ENCODE data around the gene TRIM63. TPM values are rescaled to one million over a fixed set of nuclear protein-coding genes. Genes with fewer than 3 reads are reported as not detected.

Gene TRIM63
- total RNA-seq, 1 donor from 2014 or later: 4.7 TPM

DNA sequence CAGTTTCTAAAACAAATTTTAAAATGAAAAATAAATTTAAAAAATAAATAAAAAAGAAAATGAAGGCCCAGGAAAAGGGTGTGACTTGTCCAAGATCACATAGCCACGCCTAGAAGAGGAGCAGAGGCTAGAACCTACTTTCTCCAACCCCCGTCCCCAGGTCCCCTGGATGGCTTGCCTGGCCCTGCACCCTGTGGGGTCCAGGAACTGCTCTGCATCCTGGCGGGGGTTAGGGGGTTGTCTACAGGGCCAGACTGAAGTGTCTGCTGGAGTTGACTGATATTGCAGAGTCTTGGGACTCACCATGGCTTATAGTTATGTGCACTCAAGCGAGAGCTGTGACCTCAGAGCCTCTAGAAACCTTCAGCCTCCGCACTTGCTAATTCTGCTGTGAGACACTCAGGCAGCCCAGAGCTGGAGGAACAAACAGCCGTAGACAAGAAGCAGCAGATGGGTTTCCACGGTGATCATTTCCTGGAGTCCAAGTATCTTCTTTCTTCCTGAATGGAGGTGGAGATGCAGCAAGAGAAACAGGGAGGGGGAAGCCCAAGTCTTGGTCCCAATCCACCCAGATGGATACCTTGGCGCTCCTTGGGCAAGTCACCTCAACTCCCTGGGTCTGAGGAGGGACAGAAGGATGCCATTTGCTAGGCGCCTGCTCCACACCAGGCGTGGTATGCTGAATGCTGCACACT lies 51.0 kb downstream of the TRIM63 start:
- no peak for DNase-seq

DNA sequence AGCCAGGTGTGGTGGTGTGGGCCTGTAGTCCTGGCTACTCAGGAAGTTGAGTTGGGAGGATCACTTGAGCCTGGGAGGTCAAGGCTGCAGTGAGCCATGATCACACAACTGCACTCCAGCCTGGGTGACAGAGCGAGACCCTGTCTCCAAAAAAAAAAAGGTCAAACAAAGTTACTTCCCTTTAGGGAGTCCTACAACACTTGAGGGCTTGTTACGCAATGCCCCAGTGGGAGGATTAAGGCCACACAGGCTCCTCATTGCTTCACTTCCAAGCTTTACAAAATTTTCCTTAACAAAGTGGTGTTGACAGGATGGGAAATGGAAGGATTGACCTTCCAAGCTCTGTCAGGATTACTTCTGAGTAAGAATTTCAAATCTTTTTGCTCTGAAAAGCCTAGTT lies 52.1 kb downstream of the TRIM63 start:
- DNase-seq: no peak

DNA sequence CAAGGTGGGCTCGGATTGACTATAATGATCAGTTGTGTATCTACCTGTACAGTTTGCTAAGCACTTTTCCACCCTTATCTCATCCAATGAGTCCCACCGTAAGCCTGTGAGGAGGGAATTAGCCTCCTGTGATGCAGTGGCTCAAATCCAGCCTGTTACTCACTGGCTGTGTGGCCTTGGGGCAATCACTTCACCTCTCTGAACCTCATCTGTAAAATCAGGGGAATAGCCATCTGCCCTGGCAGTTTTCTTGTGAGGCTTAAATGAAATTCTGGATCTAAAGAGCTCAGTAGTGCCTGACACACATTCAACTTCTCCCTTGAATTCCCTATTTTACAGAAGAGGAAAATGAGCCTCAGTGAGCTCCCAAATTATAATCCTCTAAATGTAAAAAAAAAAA lies 53.3 kb downstream of the TRIM63 start:
- DNase-seq: no peak

DNA sequence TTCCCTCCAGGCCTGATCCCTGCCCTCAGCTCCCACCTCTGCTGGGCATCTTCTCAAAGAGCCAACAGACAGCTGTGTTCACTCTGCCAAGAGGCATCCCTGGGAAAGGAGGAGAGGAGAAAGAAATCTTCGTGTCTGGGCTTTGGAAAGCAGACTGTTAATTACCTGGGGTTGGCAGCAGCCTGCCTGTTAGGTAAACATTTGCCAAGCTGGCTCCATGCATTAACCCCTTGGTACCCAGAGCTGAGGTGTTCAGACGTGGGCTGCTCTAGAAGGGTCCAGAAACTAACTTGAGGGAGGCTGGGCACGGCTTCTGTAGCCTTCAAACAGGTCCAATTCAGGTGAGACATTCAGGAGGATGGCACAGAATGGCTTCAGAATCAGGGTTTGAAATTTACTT lies 54.6 kb downstream of the TRIM63 start:
- no peak for DNase-seq

DNA sequence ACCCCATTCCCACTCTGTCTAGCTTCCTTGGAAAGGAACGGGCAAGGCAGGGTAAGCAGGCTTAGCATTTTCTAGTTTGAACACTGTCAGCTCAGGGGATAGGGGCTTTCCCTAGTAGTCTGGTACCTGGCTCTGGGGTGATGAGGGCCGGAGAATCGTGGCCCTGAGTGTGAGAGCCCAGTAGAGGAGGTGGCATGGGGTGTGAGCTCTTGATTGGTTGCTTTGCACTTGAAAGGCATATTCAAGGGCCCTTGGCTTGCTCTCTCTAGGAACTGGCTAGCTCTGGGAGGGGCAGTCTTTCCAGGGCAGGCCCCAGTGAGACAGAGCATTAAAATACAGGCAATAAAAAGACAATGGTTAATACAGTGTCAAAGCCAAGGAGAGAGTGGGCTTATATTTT lies 56.6 kb downstream of the TRIM63 start:
- no peak for DNase-seq

DNA sequence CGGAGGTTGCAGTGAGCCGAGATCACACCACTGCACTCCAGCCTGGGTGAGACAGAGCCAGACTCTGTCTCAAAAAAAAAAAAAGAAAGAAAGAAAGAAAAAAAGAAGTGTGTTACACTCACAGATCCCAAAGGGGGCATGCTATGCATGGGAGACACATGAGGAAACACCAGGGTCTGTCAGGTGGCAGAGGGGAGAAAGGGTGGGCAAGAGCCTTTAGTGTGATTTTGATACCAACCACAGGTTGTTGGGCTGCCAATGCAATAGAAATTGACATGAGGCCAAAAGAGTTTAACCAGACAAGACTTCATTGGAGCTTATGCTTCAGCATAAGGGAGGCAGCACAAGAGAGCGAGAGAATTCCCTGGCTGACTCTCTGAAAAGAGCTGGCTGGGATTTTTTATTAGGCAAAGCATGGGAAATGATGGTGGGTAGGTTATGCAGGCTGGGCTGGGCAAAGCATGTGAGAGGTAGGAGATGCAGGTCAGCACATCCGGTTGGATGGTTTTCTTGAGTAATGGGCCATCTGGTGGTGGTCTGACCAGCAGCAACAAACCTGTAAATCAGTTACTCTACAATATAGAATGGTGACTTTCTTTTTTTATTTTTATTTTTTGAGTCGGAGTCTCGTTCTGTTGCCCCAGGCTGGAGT lies 57.5 kb downstream of the TRIM63 start:
- DNase-seq: no peak

DNA sequence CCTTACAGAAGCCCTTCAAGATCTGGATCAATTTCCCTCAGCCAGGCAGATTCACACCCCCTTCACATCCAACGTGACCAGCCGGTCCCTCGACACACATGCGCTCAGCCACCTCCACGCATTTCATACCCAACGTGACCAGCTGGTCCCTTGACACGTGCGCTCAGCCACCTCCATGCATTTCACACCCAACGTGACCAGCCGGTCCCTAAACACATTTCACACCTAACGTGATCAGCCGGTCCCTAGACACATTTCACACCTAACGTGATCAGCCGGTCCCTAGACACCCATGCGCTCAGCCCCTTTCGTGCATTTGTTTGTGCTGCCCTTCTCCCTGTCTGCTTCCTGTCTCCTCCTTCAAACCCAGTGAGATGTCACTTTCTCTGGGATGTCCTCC lies 60.7 kb downstream of the TRIM63 start:
- DNase-seq: no peak

DNA sequence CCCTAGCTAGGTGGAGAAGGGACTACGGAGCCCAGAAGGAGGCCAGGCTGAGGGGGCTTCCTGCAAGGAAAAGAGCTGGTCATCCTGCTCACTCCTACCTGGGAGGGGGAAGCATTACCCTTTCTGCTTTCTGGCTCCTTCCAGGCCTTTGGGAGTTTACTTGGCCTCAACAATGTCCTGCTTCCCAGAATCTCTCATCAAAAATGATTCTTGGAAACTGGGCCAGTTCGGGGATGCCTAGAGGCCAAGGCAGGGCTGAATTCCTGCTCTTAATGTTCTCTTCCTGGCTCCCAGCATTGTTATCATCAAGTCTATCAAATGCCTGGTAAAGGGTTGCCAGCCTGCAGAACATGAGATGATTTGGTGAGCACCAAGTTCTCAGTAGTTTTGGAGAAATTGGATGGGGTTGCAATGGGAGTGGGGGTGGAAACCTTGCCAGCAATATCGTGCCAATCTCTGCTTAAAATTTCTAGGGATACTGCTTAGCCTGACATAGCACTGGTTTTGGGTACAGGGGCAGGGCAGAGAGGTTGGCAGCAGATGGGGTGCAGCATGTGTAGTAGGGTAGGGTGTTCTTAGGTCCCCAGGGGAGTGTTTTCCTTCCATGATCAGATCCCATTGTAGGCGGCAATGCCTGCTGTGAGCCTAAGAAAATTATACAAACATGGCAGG lies 61.9 kb downstream of the TRIM63 start:
- no peak for DNase-seq

DNA sequence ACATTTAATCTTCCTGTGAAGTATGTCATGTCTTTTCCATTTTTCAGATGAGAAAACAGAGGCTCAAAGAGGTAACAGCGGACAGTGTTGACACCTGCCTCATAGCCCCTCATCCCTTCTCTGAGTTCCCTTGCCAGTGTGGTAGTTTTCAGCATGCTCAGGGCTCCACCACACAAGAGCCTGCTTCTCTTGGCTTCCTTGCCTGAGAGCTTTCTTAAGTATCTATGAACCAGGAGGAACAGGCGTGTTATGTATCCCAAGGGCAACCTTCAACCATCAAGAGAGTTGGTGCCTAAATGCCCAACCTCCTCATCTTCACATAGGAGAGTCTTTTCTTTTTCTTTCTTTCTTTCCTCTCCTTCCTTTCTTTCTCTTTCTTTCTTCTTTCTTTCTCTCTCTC lies 63.7 kb downstream of the TRIM63 start:
- no peak for DNase-seq

DNA sequence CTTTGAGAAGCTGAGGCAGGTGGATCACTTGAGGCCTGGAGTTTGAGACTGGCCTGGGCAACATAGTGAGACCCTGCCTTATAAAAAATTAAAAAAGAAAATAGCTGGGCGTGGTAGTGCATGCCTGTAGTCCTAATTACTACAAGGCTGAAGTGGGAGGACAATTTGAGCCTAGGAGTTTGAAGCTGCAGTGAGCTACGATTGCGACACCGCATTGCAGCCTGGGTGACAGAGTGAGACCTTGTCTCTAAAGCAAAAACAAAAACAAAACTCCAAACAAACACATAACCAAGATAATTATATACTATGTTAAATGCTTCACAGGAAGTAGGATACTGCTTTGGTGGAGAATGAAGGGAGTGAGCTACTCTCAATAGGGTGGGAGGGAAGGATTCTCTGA lies 64.2 kb downstream of the TRIM63 start:
- DNase-seq: no peak

Small RNAs within 50 kb of the gene (small RNA-seq; reads per million reads assigned to genes)
- not detected for gene RF00283 (ENCODE audit: low replicate concordance)
- not detected for gene RF00492 (ENCODE audit: low replicate concordance)

Other genes with a start within 250 kb of the TRIM63 start
- 29.3 TPM for gene MTFR1L, start 247.7 kb downstream of the TRIM63 start, total RNA-seq
- 1.1 TPM for gene AUNIP, start 208.2 kb downstream of the TRIM63 start, total RNA-seq
- gene PAQR7, start 191.9 kb downstream of the TRIM63 start, total RNA-seq: 8.4 TPM
- 147 TPM for gene STMN1, start 161.2 kb downstream of the TRIM63 start, total RNA-seq
- 10.2 TPM for gene PAFAH2, start 69.6 kb downstream of the TRIM63 start, total RNA-seq
- gene EXTL1, start 45.9 kb downstream of the TRIM63 start, total RNA-seq: 0.69 TPM
- gene SLC30A2, start 21.5 kb downstream of the TRIM63 start, total RNA-seq: 0.30 TPM
- 11.3 TPM for gene PDIK1L, start 44.2 kb upstream of the TRIM63 start, total RNA-seq
- 0.30 TPM for gene FAM110D, start 91.4 kb upstream of the TRIM63 start, total RNA-seq
- not detected for gene C1orf232, start 101.3 kb upstream of the TRIM63 start, total RNA-seq
- gene ZNF593, start 102.3 kb upstream of the TRIM63 start, total RNA-seq: 10.0 TPM
- not detected for gene ZNF593OS, start 104.2 kb upstream of the TRIM63 start, total RNA-seq
- 6.9 TPM for gene CNKSR1, start 109.9 kb upstream of the TRIM63 start, total RNA-seq
- gene CATSPER4, start 123.0 kb upstream of the TRIM63 start, total RNA-seq: not detected
- 15.1 TPM for gene CEP85, start 166.6 kb upstream of the TRIM63 start, total RNA-seq
- gene SH3BGRL3, start 212.5 kb upstream of the TRIM63 start, total RNA-seq: 16.0 TPM
- 8.2 TPM for gene UBXN11, start 239.0 kb upstream of the TRIM63 start, total RNA-seq

Measured in skin of body (tissue), 3 donors.